K562 (cell line): ENCODE data around the gene ERBB4. TPM values are rescaled to one million over a fixed set of nuclear protein-coding genes. Genes with fewer than 3 reads are reported as not detected.

Source experiments
- ATAC-seq: fragments of 200-7000 bp; cut with Tn5 transposase; 3 replicates; pipeline ENCODE4 v1.9.1; 2020; ENCODE audit warnings: moderate library complexity
- BruUV-seq: library from RNA; stranded (reverse); fragments of 400-500 nt; replicated peaks from 2 replicates; lab custom pipeline; 2021; lab: Mats Ljungman, UMichigan
- CTCF ChIA-PET: fragments of 300-600 bp; formaldehyde crosslinking; extraction: SDS; loops from one replicate; lab custom pipeline; 2021; ENCODE audit warnings: low intra/inter-chr PET ratio; lab: Yijun Ruan, JAX
- POLR2A ChIA-PET: fragments of 300-600, 350-650 bp; sonication (Branson Sonifier 250); formaldehyde crosslinking; extraction: SDS; loops from one replicate; lab custom pipeline; 2021; ENCODE audit warnings: antibody characterized with exemption, inconsistent platforms; lab: Yijun Ruan, JAX
- DNase-seq, 4 experiments: peaks; one replicate each; pipeline versions ENCODE4 v3.0.0 to v3.0.0-alpha.2; 2011 to 2018; ENCODE audit warnings: low spot score in 3 of 4, mixed read lengths in 3 of 4; ENCODE audit errors: extremely low read depth in 1 of 4
- FAIRE-seq: peaks from 2 replicates; lab custom pipeline; 2011; peaks lifted over from hg19 to GRCh38; lab: Jason Lieb, UNC
- H2AFZ ChIP-seq: 2 replicates; pipeline ENCODE4 v1.6.0; 2011; ENCODE audit warnings: low read depth, low read length, control low read depth, inconsistent platforms
- H3K27ac ChIP-seq: fragments of 200-600 bp; 3 replicates; pipeline ENCODE4 v1.8.0; 2011; ENCODE audit warnings: low read depth, mild to moderate bottlenecking, control low read depth, inconsistent platforms, low read length, moderate library complexity, mixed read lengths; ENCODE audit errors: extremely low read depth
- H3K27me3 ChIP-seq, 2 experiments: fragments of 300-600 bp in 1 of 2; 2 replicates in 1 of 2; 3 replicates in 1 of 2; pipeline versions ENCODE4 v1.6.0 to v1.8.0; 2011; ENCODE audit warnings: inconsistent platforms in 2 of 2, low read length in 2 of 2, mild to moderate bottlenecking in 1 of 2, mixed read lengths in 1 of 2, moderate library complexity in 1 of 2; ENCODE audit not compliant: control insufficient read depth in 2 of 2, insufficient read depth in 2 of 2
- H3K36me3 ChIP-seq: fragments of 300-600 bp; 3 replicates; pipeline ENCODE4 v1.8.0; 2011; ENCODE audit warnings: mild to moderate bottlenecking, low read length, inconsistent platforms; ENCODE audit not compliant: control insufficient read depth, insufficient read depth
- H3K4me1 ChIP-seq, 2 experiments: fragments of 200-600 bp in 1 of 2; replicated peaks in 1 of 2; 2 replicates in 1 of 2; 3 replicates in 1 of 2; pipeline versions ENCODE4 v1.5.1 to v1.8.0; 2011; ENCODE audit warnings: inconsistent platforms in 2 of 2, low read length in 2 of 2, mild to moderate bottlenecking in 1 of 2, mixed read lengths in 1 of 2, moderate library complexity in 1 of 2; ENCODE audit not compliant: control insufficient read depth in 2 of 2, insufficient read depth in 2 of 2
- H3K4me2 ChIP-seq: 2 replicates; pipeline ENCODE4 v1.6.1; 2011; ENCODE audit warnings: low read length, control low read depth, inconsistent platforms, mixed read lengths; ENCODE audit not compliant: insufficient read depth
- H3K4me3 ChIP-seq: fragments of 200-600 bp; sonication (generic), shearing (Covaris generic); 2 replicates; pipeline ENCODE4 v1.5.1; 2016; ENCODE audit warnings: control low read depth, inconsistent platforms
- H3K79me2 ChIP-seq: fragments of 200-600 bp; 3 replicates; pipeline ENCODE4 v1.8.0; 2011; ENCODE audit warnings: low read length, inconsistent platforms; ENCODE audit not compliant: control insufficient read depth, insufficient read depth
- H3K9ac ChIP-seq, 2 experiments: 2 replicates each; pipeline versions ENCODE4 v1.6.0 to v1.6.1; 2011; ENCODE audit warnings: low read depth in 2 of 2, low read length in 2 of 2, control low read depth in 1 of 2, inconsistent platforms in 1 of 2, mild to moderate bottlenecking in 1 of 2, mixed read lengths in 1 of 2; ENCODE audit not compliant: insufficient read depth in 1 of 2
- H3K9me1 ChIP-seq: one replicate; pipeline ENCODE4 v1.6.0; 2011; ENCODE audit warnings: inconsistent platforms, mild to moderate bottlenecking, low read length, moderate library complexity; ENCODE audit not compliant: control insufficient read depth, insufficient read depth
- H3K9me3 ChIP-seq: replicated peaks from 2 replicates; pipeline ENCODE4 v1.5.1; 2011; ENCODE audit warnings: low read depth, low read length, inconsistent platforms; ENCODE audit not compliant: control insufficient read depth, insufficient read depth
- H4K20me1 ChIP-seq: replicated peaks from 2 replicates; pipeline ENCODE4 v1.6.1; 2011; ENCODE audit warnings: low read length, inconsistent platforms, mixed read lengths; ENCODE audit not compliant: control insufficient read depth, insufficient read depth
- BCL6 ChIP-seq: fragments of 250-450 bp; sonication (Bioruptor Pico); IDR thresholded peaks from 2 replicates; pipeline ENCODE4 v1.4.0; 2020
- ELK1 ChIP-seq: sonication (generic); formaldehyde crosslinking; IDR thresholded peaks from 2 replicates; pipeline ENCODE4 v1.8.1; 2022; ENCODE audit warnings: missing genetic modification reagents
- EP300 ChIP-seq: IDR thresholded peaks from 2 replicates; pipeline ENCODE4 v1.6.1; 2012; ENCODE audit warnings: low read length, improper control_type of control experiment
- EZH2 ChIP-seq: IDR thresholded peaks from 2 replicates; pipeline ENCODE4 v1.6.1; 2012; ENCODE audit warnings: low read depth, mild to moderate bottlenecking, inconsistent platforms, low read length, borderline replicate concordance
- HDAC1 ChIP-seq, 2 experiments: fragments of 450-650 bp; IDR thresholded peaks; 2 replicates each; pipeline ENCODE4 v1.6.1; 2016 to 2017; ENCODE audit warnings: inconsistent platforms in 1 of 2, mild to moderate bottlenecking in 1 of 2, moderate library complexity in 1 of 2
- HOXB6 ChIP-seq: fragments of 250-450 bp; sonication (Bioruptor Pico); IDR thresholded peaks from 2 replicates; pipeline ENCODE4 v1.5.1; 2022; ENCODE audit warnings: mild to moderate bottlenecking, borderline replicate concordance
- MXI1 ChIP-seq: IDR thresholded peaks from 2 replicates; pipeline ENCODE4 v1.6.1; 2011; ENCODE audit warnings: low read depth, mild to moderate bottlenecking, improper control_type of control experiment, low read length
- ZNF324 ChIP-seq: fragments of 250-450 bp; sonication (Bioruptor Pico); IDR thresholded peaks from 2 replicates; pipeline ENCODE4 v1.4.0; 2020; ENCODE audit warnings: mild to moderate bottlenecking
- WGBS: fragments of 100-300 bp; shearing (Covaris generic); methylation state at CpG from one replicate; pipeline ENCODE4 v1.1.6; 2016; ENCODE audit warnings: low coverage, mixed read lengths; ENCODE audit not compliant: insufficient coverage; ENCODE audit errors: missing lambda C conversion rate; 5-methylcytosine and 5-hydroxymethylcytosine counted together
- in situ Hi-C: fragments of 300-500 bp; cut with MboI; formaldehyde crosslinking; loops from 4 replicates; pipeline ENCODE4 v1.15.0; 2018; ENCODE audit warnings: inconsistent platforms, mixed read lengths
- intact Hi-C: fragments of 100-400 bp; cut with micrococcal nuclease; formaldehyde crosslinking; loops from 2 replicates; pipeline ENCODE4 v1.14.2; 2022
- polyA plus RNA-seq, 8 experiments: library from polyadenylated mRNA; depleted of rRNA in 4 of 8; stranded (reverse) in 5 of 8; unstranded in 3 of 8; fragments of >200 nt; fragmentation: Nextera tagmentation in 2 of 8; fragmentation: Illumina TruSeq in 1 of 8; extraction: Ambion mirVana in 2 of 8; extraction: Trizol in 1 of 8; gene quantifications; 2 replicates each; pipeline versions ENCODE4 v1.2.1 to v1.2.3, GENCODE V29; 2011 to 2014; ENCODE audit warnings: inconsistent platforms in 1 of 8, missing spikeins in 1 of 8
- total RNA-seq, 7 experiments: library from RNA; depleted of rRNA in 6 of 7; stranded (reverse); fragments of >200 nt in 6 of 7; fragmentation: Illumina TruSeq in 2 of 7; extraction: Trizol in 2 of 7; gene quantifications; 2 replicates each; pipeline versions ENCODE4 v1.2.1 to v1.2.3, GENCODE V29; 2011 to 2021; ENCODE audit warnings: low replicate concordance in 1 of 7

The ERBB4 gene
- total and polyA plus RNA-seq, 9 of the 15 experiments (the other 6 are each of a cell fraction or from before 2014, with no cell fraction given), result not detected

GRCh38 chr2:211981451-211981850, 557.2 kb downstream of the ERBB4 start (continued):
- no peak for TF ChIP-seq EP300
- no peak for TF ChIP-seq ZNF324 (CRISPR knock-in tag)
- no peak for TF ChIP-seq HOXB6 (CRISPR knock-in tag)
- TF ChIP-seq HDAC1 (IDR thresholded peaks at IDR 0.05), result no peak
- TF ChIP-seq ELK1, result no peak
- no peak for TF ChIP-seq MXI1

- CTCF ChIA-PET, result no interaction called here
- BruUV-seq, result no TSS peak
- Histone ChIP-seq H3K4me1 (no peaks in the 10 kb centered on the region), H3K27ac (no peak overlapping the region), H3K79me2 (no peaks in the 10 kb centered on the region), H4K20me1 (no peaks in the 10 kb centered on the region), H3K4me2 (no peak overlapping the region), H2AFZ (no peak overlapping the region), H3K4me3 (no peak overlapping the region), H3K9me1 (no peaks in the 10 kb centered on the region), H3K36me3 (no peaks in the 10 kb centered on the region), H3K9ac (no peak overlapping the region), H3K27me3 (no peaks in the 10 kb centered on the region), H3K9me3 (no peaks in the 10 kb centered on the region)
- FAIRE-seq, result no peak
- in situ Hi-C loops, result no loop called here
- no peak for ATAC-seq
- intact Hi-C loops, result no loop called here
- POLR2A ChIA-PET, result no interaction called here
- WGBS, result 0% methylated on average over 1 of the region's 1 CpG
- DNase-seq, result no peak
- no peak for TF ChIP-seq EZH2
- TF ChIP-seq BCL6, result no peak
These were observed 562.5 kb downstream of the ERBB4 start for GRCh38 chr2:211976076-211976475.
